Thyroid gland (tissue), 4 donors: ENCODE results near the gene HIVEP3. TPM values are rescaled to one million over a fixed set of nuclear protein-coding genes. Genes with fewer than 3 reads are reported as not detected.

Experiments
- DNase-seq, 2 donors: peaks; one replicate each; pipeline ENCODE4 v3.0.0-alpha.2; 2019
- H3K27ac ChIP-seq, 3 donors: fragments of 200-600 bp; sonication (generic); 1 replicate in 2 of 3; 2 replicates in 1 of 3; pipeline ENCODE4 v1.5.1; 2016 to 2019; ENCODE audit warnings: mild to moderate bottlenecking in 1 of 3, moderate library complexity in 1 of 3
- H3K27me3 ChIP-seq: fragments of 200-600 bp; sonication (generic); one replicate; pipeline ENCODE4 v1.5.1; 2019
- H3K36me3 ChIP-seq, 2 donors: fragments of 200-600 bp; sonication (generic); one replicate each; pipeline ENCODE4 v1.5.1; 2016 to 2019
- H3K4me1 ChIP-seq, 2 donors: fragments of 200-600 bp; sonication (generic); one replicate each; pipeline ENCODE4 v1.5.1; 2017 to 2019
- H3K4me3 ChIP-seq, 3 donors: fragments of 200-600 bp; sonication (generic); replicated peaks in 1 of 3; 1 replicate in 2 of 3; 2 replicates in 1 of 3; pipeline ENCODE4 v1.5.1; 2016; ENCODE audit warnings: mild to moderate bottlenecking in 1 of 3
- H3K9me3 ChIP-seq: fragments of 200-600 bp; sonication (generic); one replicate; pipeline ENCODE4 v1.5.1; 2017
- POLR2A ChIP-seq, 2 donors: fragments of 450-650 bp; IDR thresholded peaks; one replicate each; pipeline ENCODE4 v1.6.1; 2017; ENCODE audit warnings: antibody characterized with exemption in 2 of 2, mild to moderate bottlenecking in 2 of 2, moderate library complexity in 1 of 2
- WGBS, 2 donors: methylation state at CpG; one replicate each; pipeline ENCODE4 v1.1.5; 2017; 5-methylcytosine and 5-hydroxymethylcytosine counted together
- intact Hi-C: fragments of 100-400 bp; cut with DNase I; formaldehyde crosslinking; loops from one replicate; pipeline ENCODE4 v1.15.1; 2023
- total RNA-seq, 4 donors: library from RNA; depleted of rRNA; stranded (reverse); fragments of >200 nt; gene quantifications; one replicate each; pipeline ENCODE4 v1.2.3, GENCODE V29; 2016
- TF ChIP-seq, protein P1 (sequence below), 6 experiments: fragments of 200-600 bp in 3 of 6; fragments of 450-650 bp in 3 of 6; sonication (generic) in 3 of 6; IDR thresholded peaks; one replicate each; pipeline ENCODE4 v1.5.1; 2016 to 2019; ENCODE audit warnings: antibody characterized with exemption in 6 of 6, mild to moderate bottlenecking in 2 of 6, inconsistent platforms in 1 of 6, moderate library complexity in 1 of 6

HIVEP3 gene
- total RNA-seq, 4 donors from 2014 or later = 9.7 to 13.5 (median 12.5) TPM

- TF ChIP-seq POLR2A (IDR thresholded peaks at IDR 0.05) = no peak
- TF ChIP-seq, protein P1, sequence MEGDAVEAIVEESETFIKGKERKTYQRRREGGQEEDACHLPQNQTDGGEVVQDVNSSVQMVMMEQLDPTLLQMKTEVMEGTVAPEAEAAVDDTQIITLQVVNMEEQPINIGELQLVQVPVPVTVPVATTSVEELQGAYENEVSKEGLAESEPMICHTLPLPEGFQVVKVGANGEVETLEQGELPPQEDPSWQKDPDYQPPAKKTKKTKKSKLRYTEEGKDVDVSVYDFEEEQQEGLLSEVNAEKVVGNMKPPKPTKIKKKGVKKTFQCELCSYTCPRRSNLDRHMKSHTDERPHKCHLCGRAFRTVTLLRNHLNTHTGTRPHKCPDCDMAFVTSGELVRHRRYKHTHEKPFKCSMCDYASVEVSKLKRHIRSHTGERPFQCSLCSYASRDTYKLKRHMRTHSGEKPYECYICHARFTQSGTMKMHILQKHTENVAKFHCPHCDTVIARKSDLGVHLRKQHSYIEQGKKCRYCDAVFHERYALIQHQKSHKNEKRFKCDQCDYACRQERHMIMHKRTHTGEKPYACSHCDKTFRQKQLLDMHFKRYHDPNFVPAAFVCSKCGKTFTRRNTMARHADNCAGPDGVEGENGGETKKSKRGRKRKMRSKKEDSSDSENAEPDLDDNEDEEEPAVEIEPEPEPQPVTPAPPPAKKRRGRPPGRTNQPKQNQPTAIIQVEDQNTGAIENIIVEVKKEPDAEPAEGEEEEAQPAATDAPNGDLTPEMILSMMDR (IDR thresholded peaks at IDR 0.05) = no peak
- H3K27ac ChIP-seq = no peak overlapping the region
- H3K36me3 ChIP-seq = no peaks in the 10 kb centered on the region
- 87 to 91% methylated on average over 4 of the region's 4 CpGs for WGBS, 2 donors
- no peaks in the 10 kb centered on the region for H3K27me3 ChIP-seq
- intact Hi-C loops = no loop called here
- H3K4me3 ChIP-seq = no peak overlapping the region
- no peak for DNase-seq
- no peaks in the 10 kb centered on the region for H3K9me3 ChIP-seq
- H3K4me1 ChIP-seq = peaks cover 15 to 17% of the 10 kb centered on the region in 2 donors
These were observed 271.2 kb downstream of the HIVEP3 start for GRCh38 chr1:41647221-41648135.

- no peak for TF ChIP-seq POLR2A (IDR thresholded peaks at IDR 0.05)
- TF ChIP-seq, protein P1 (IDR thresholded peaks at IDR 0.05) = no peak
- intact Hi-C loops = no loop called here
- WGBS, 2 donors = 97% methylated on average over 4 of the region's 4 CpGs
These were observed 272.5 kb downstream of the HIVEP3 start for GRCh38 chr1:41646186-41646585.

GRCh38 chr1:41645062-41645461, 273.7 kb downstream of the HIVEP3 start:
- Histone ChIP-seq H3K4me1 (peaks cover 6 to 7% of the 10 kb centered on the region in 2 donors), H3K9me3 (no peaks in the 10 kb centered on the region), H3K4me3 (no peak overlapping the region), H3K36me3 (no peaks in the 10 kb centered on the region), H3K27me3 (no peaks in the 10 kb centered on the region), H3K27ac (no peak overlapping the region)
- DNase-seq = no peak
- no peak for TF ChIP-seq POLR2A (IDR thresholded peaks at IDR 0.05)
- TF ChIP-seq, protein P1 (IDR thresholded peaks at IDR 0.05) = no peak
- intact Hi-C loops = no loop called here
- 88 to 95% methylated on average over 2 of the region's 2 CpGs for WGBS, 2 donors

More at GRCh38 chr1:41646186-41646585, 272.5 kb downstream of the HIVEP3 start:
- H3K27ac ChIP-seq = no peak overlapping the region
- no peak for DNase-seq
- H3K4me1 ChIP-seq = peaks cover 15 to 17% of the 10 kb centered on the region in 2 donors
- H3K27me3 ChIP-seq = no peaks in the 10 kb centered on the region
- H3K9me3 ChIP-seq = no peaks in the 10 kb centered on the region
- no peak overlapping the region for H3K4me3 ChIP-seq
- H3K36me3 ChIP-seq = no peaks in the 10 kb centered on the region

DNA sequence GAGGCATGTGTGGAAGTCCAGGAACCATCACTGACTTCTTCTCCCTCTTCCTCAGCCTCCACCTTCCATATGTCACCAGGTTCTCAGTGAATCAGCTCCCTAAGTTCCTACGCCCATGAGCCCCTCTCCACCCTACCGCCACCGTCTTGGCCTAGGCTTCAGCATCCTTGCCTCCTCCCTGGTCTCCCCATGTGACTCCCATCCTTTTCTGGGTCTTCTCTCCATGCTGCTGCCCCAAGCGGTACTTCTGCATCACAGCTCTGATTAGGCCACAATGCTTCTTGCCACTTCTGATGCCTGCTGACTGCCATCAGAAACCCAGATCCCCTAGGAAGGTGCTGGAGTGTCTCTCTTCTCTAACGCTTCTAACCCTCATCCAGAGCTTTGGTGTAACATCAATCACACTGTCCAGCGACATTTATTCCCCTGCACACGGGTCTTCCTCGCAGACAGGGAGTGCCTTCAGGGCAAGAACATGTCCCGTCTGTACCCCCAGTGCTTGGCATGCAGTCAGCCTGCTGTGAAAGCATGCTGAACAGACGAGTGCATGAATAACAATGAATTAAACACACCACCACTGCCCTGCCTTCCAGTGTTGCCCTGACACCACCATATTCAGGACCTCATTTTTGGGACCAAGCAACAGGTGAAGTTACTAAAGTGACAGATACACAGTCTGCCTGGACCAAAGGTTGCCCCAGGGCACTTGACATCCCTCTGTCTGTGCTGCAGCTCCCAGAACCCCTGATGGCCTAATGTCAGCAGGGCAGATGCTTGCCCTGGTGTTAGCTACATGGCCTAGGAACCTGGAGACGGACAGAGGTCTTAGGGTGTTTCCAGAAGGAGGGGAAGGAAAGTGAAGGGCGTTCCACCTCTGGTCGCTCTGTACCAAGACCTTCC, 275.6 kb downstream of the HIVEP3 start:
- intact Hi-C loops = no loop called here
- Histone ChIP-seq H3K27ac (no peak overlapping the region), H3K4me1 (no peaks in the 10 kb centered on the region), H3K36me3 (no peaks in the 10 kb centered on the region), H3K9me3 (no peaks in the 10 kb centered on the region), H3K4me3 (no peak overlapping the region), H3K27me3 (no peaks in the 10 kb centered on the region)
- WGBS, 2 donors = 89 to 91% methylated on average over 13 of the region's 13 CpGs
- DNase-seq = no peak
- no peak for TF ChIP-seq POLR2A (IDR thresholded peaks at IDR 0.05)
- TF ChIP-seq, protein P1 (IDR thresholded peaks at IDR 0.05) = no peak
